Measurements from ENCODE around the gene FRMPD4. TPM values are rescaled to one million over a fixed set of nuclear protein-coding genes. Genes with fewer than 3 reads are reported as not detected.

The FRMPD4 gene
- total RNA-seq, 1 donor from 2014 or later = 2.8 TPM

GRCh38 chrX:12463873-12464272 lies 325.6 kb downstream of the FRMPD4 start:
- no peaks in the 10 kb centered on the region for H3K27me3 ChIP-seq (ENCODE audit: low read depth)
- no peak overlapping the region for H3K27ac ChIP-seq (replicated peaks)
- intact Hi-C loops (cut with micrococcal nuclease) = no loop called here
- no peak overlapping the region for H3K4me3 ChIP-seq
- no peak for DNase-seq
- H3K4me1 ChIP-seq = no peaks in the 10 kb centered on the region
- H3K9me3 ChIP-seq (replicated peaks) = no peaks in the 10 kb centered on the region
- H3K36me3 ChIP-seq = no peaks in the 10 kb centered on the region
- TF ChIP-seq CTCF (IDR thresholded peaks at IDR 0.05; ENCODE audit: borderline replicate concordance) = no peak

- Histone ChIP-seq H3K27ac (replicated peaks) (no peak overlapping the region), H3K36me3 (no peaks in the 10 kb centered on the region), H3K9me3 (replicated peaks) (no peaks in the 10 kb centered on the region), H3K4me1 (no peaks in the 10 kb centered on the region), H3K4me3 (no peak overlapping the region), H3K27me3 (ENCODE audit: low read depth) (no peaks in the 10 kb centered on the region)
- DNase-seq = no peak
- no peak for TF ChIP-seq CTCF (IDR thresholded peaks at IDR 0.05; ENCODE audit: borderline replicate concordance)
- intact Hi-C loops (cut with micrococcal nuclease) = no loop called here
Observed at GRCh38 chrX:12467321-12467720, 329.0 kb downstream of the FRMPD4 start.

- Histone ChIP-seq H3K36me3 (no peaks in the 10 kb centered on the region), H3K4me3 (no peak overlapping the region), H3K9me3 (replicated peaks) (no peaks in the 10 kb centered on the region), H3K27me3 (ENCODE audit: low read depth) (no peaks in the 10 kb centered on the region), H3K4me1 (no peaks in the 10 kb centered on the region), H3K27ac (replicated peaks) (no peak overlapping the region)
- TF ChIP-seq CTCF (IDR thresholded peaks at IDR 0.05; ENCODE audit: borderline replicate concordance) = no peak
- no peak for DNase-seq
- intact Hi-C loops (cut with micrococcal nuclease) = no loop called here
Observed at GRCh38 chrX:12469296-12469695, 331.0 kb downstream of the FRMPD4 start.

GRCh38 chrX:12471061-12471460 lies 332.8 kb downstream of the FRMPD4 start:
- no peak overlapping the region for H3K4me3 ChIP-seq
- DNase-seq = no peak
- H3K27ac ChIP-seq (replicated peaks) = no peak overlapping the region
- no peaks in the 10 kb centered on the region for H3K27me3 ChIP-seq (ENCODE audit: low read depth)
- no peaks in the 10 kb centered on the region for H3K4me1 ChIP-seq
- no peaks in the 10 kb centered on the region for H3K9me3 ChIP-seq (replicated peaks)
- no peak for TF ChIP-seq CTCF (IDR thresholded peaks at IDR 0.05; ENCODE audit: borderline replicate concordance)
- no peaks in the 10 kb centered on the region for H3K36me3 ChIP-seq
- intact Hi-C loops (cut with micrococcal nuclease) = no loop called here

GRCh38 chrX:12480956-12481355 lies 342.7 kb downstream of the FRMPD4 start:
- DNase-seq = no peak
- no peak overlapping the region for H3K27ac ChIP-seq (replicated peaks)
- no peak for TF ChIP-seq CTCF (IDR thresholded peaks at IDR 0.05; ENCODE audit: borderline replicate concordance)
- no peak overlapping the region for H3K4me3 ChIP-seq
- intact Hi-C loops (cut with micrococcal nuclease) = no loop called here
- H3K27me3 ChIP-seq (ENCODE audit: low read depth) = no peaks in the 10 kb centered on the region
- H3K9me3 ChIP-seq (replicated peaks) = no peaks in the 10 kb centered on the region
- H3K36me3 ChIP-seq = no peaks in the 10 kb centered on the region
- no peaks in the 10 kb centered on the region for H3K4me1 ChIP-seq

- H3K27ac ChIP-seq (replicated peaks) = no peak overlapping the region
- H3K9me3 ChIP-seq (replicated peaks) = no peaks in the 10 kb centered on the region
- no peaks in the 10 kb centered on the region for H3K27me3 ChIP-seq (ENCODE audit: low read depth)
- no peak for TF ChIP-seq CTCF (IDR thresholded peaks at IDR 0.05; ENCODE audit: borderline replicate concordance)
- no peak for DNase-seq
- no peaks in the 10 kb centered on the region for H3K4me1 ChIP-seq
- H3K4me3 ChIP-seq = no peak overlapping the region
- no peaks in the 10 kb centered on the region for H3K36me3 ChIP-seq
- intact Hi-C loops (cut with micrococcal nuclease) = no loop called here
Observed at GRCh38 chrX:12488220-12488619, 349.9 kb downstream of the FRMPD4 start.
